NCI-H82 treated with DMSO at 0.1 percent for 48 hours (cell line): ENCODE data around the gene HPN.
"Not testable (repeated sequence)": the region's sequence is repeated elsewhere in the genome, so short reads cannot be mapped to it uniquely, and the experiment has no call there.

ENCODE experiments used
- DNase-seq: peaks from one replicate; lab custom pipeline; 2025; ENCODE audit not compliant: unreplicated experiment; lab: John Stamatoyannopoulos, UW

HPN gene

GRCh38 chr19:35042056-35042730, 672 bp downstream of the HPN start:
- DNase-seq, result no peak

- DNase-seq, result no peak
Measured at GRCh38 chr19:35042954-35043604, 1.6 kb downstream of the HPN start.

GRCh38 chr19:35043906-35044305, 2.4 kb downstream of the HPN start:
- no peak for DNase-seq

- peak; percentile 27 for DNase-seq
Measured at GRCh38 chr19:35044317-35045117, 3.0 kb downstream of the HPN start.

GRCh38 chr19:35045667-35046300, 4.3 kb downstream of the HPN start:
- no peak for DNase-seq

- no peak for DNase-seq
Measured at GRCh38 chr19:35046461-35046860, 4.9 kb downstream of the HPN start.

- DNase-seq, result no peak
Measured at GRCh38 chr19:35048911-35049411, 7.4 kb downstream of the HPN start.

- no peak for DNase-seq
Measured at GRCh38 chr19:35049456-35049855, 7.9 kb downstream of the HPN start.

GRCh38 chr19:35050662-35051061, 9.1 kb downstream of the HPN start:
- DNase-seq, result not testable (repeated sequence)

GRCh38 chr19:35051268-35051667, 9.7 kb downstream of the HPN start:
- DNase-seq, result not testable (repeated sequence)

- no peak for DNase-seq
Measured at GRCh38 chr19:35051796-35052195, 10.3 kb downstream of the HPN start.

- no peak for DNase-seq
Measured at GRCh38 chr19:35052599-35053190, 11.2 kb downstream of the HPN start.

- DNase-seq, result no peak
Measured at GRCh38 chr19:35053667-35054293, 12.3 kb downstream of the HPN start.

GRCh38 chr19:35054626-35055025, 13.1 kb downstream of the HPN start:
- no peak for DNase-seq

GRCh38 chr19:35055715-35056179, 14.2 kb downstream of the HPN start:
- DNase-seq, result no peak

- peak; percentile 26 for DNase-seq
Measured at GRCh38 chr19:35056513-35057063, 15.1 kb downstream of the HPN start.

GRCh38 chr19:35058370-35058769, 16.8 kb downstream of the HPN start:
- no peak for DNase-seq

- DNase-seq, result no peak
Measured at GRCh38 chr19:35059006-35059798, 17.7 kb downstream of the HPN start.

- DNase-seq, result no peak
Measured at GRCh38 chr19:35059799-35060091, 18.2 kb downstream of the HPN start.
